Measurements from ENCODE around the gene C3orf80. TPM values are rescaled to one million over a fixed set of nuclear protein-coding genes. Genes with fewer than 3 reads are reported as not detected.

Gene C3orf80
- total and polyA plus RNA-seq, 10 donors, result 0.07 to 2.7 (median 0.46) TPM

Other genes starting within 250 kb of the C3orf80 start
- gene IL12A, start 236.6 kb upstream of the C3orf80 start, total RNA-seq, result 1 to 10 TPM; 1.2 to 9.1 (median 2.0) TPM
- gene IL12A, start 236.6 kb upstream of the C3orf80 start, polyA plus RNA-seq, result 1 to 10 TPM; 1.2 to 3.6 (median 3.5) TPM
- gene IFT80, start 173.8 kb downstream of the C3orf80 start, total RNA-seq, result 10 to 100 TPM; 17.3 to 44.0 (median 24.5) TPM
- 10 to 100 TPM; 15.3 to 17.7 (median 16.0) TPM for gene IFT80, start 173.8 kb downstream of the C3orf80 start, polyA plus RNA-seq
- 100 to 1,000 TPM in 1 of 7 donors, 10 to 100 TPM in 6; 48.3 to 112 (median 56.5) TPM for gene SMC4, start 174.2 kb downstream of the C3orf80 start, total RNA-seq
- 10 to 100 TPM; 21.2 to 28.3 (median 23.5) TPM for gene SMC4, start 174.2 kb downstream of the C3orf80 start, polyA plus RNA-seq
- gene TRIM59, start 224.4 kb downstream of the C3orf80 start, total RNA-seq, result 10 to 100 TPM; 11.2 to 21.4 (median 12.7) TPM
- 1 to 10 TPM; 3.3 to 5.8 (median 5.4) TPM for gene TRIM59, start 224.4 kb downstream of the C3orf80 start, polyA plus RNA-seq

Data from spleen (tissue), 10 donors.